HG03060 (cell line): ENCODE data around the gene PLXNB2.

ENCODE experiments used
- ATAC-seq: cut with Tn5 transposase; IDR thresholded peaks from one replicate; pipeline ENCODE4 v1.9.1; 2021; ENCODE audit warnings: low read depth, moderate number of reproducible peaks; ENCODE audit not compliant: unreplicated experiment

The PLXNB2 gene

GRCh38 chr22:50311606-50312351 lies 4.3 kb upstream of the PLXNB2 start:
- no peak for ATAC-seq

GRCh38 chr22:50310949-50311444 lies 3.6 kb upstream of the PLXNB2 start:
- ATAC-seq, result no peak

GRCh38 chr22:50310031-50310722 lies 2.7 kb upstream of the PLXNB2 start:
- ATAC-seq, result no peak

GRCh38 chr22:50309601-50309991 lies 2.1 kb upstream of the PLXNB2 start:
- ATAC-seq, result no peak

GRCh38 chr22:50308986-50309600 lies 1.6 kb upstream of the PLXNB2 start:
- no peak for ATAC-seq

- ATAC-seq, result no peak
Measured at GRCh38 chr22:50308597-50308935, 1.1 kb upstream of the PLXNB2 start.

- ATAC-seq, result no peak
Measured at GRCh38 chr22:50307890-50308596, 597 bp upstream of the PLXNB2 start.

GRCh38 chr22:50305923-50306566 lies 1.4 kb downstream of the PLXNB2 start:
- peak; percentile 41 for ATAC-seq

- no peak for ATAC-seq
Measured at GRCh38 chr22:50305393-50305922, 2.0 kb downstream of the PLXNB2 start.

- ATAC-seq, result no peak
Measured at GRCh38 chr22:50304528-50305392, 2.7 kb downstream of the PLXNB2 start.

GRCh38 chr22:50303848-50304527 lies 3.5 kb downstream of the PLXNB2 start:
- no peak for ATAC-seq

GRCh38 chr22:50303515-50303847 lies 4.0 kb downstream of the PLXNB2 start:
- ATAC-seq, result no peak

GRCh38 chr22:50302564-50302963 lies 4.9 kb downstream of the PLXNB2 start:
- no peak for ATAC-seq

GRCh38 chr22:50302041-50302541 lies 5.4 kb downstream of the PLXNB2 start:
- ATAC-seq, result no peak

- ATAC-seq, result no peak
Measured at GRCh38 chr22:50301581-50301991, 5.9 kb downstream of the PLXNB2 start.

- ATAC-seq, result no peak
Measured at GRCh38 chr22:50300620-50301257, 6.7 kb downstream of the PLXNB2 start.

- ATAC-seq, result no peak
Measured at GRCh38 chr22:50299785-50300619, 7.4 kb downstream of the PLXNB2 start.
